Stimulated activated CD4-positive, alpha-beta T cell treated with anti-CD3 and anti-CD28 coated beads, TNF-alpha, amount 100 ng/mL, for 1 hour (primary cell): Measurements from ENCODE around the gene SPEM1.

Source experiments
- DNase-seq, 3 donors: peaks; one replicate each; pipeline ENCODE4 v3.0.0-alpha.2; 2020; ENCODE audit warnings: low read depth in 3 of 3, low spot score in 1 of 3

SPEM1 gene

GRCh38 chr17:7419819-7420610 is at the start of gene SPEM1:
SPEM1 (plus strand) TSS chr17:7420324; CDS start chr17:7420385, 61 bp downstream.
- no peak for DNase-seq

GRCh38 chr17:7370853-7371252 is 49.3 kb upstream of the SPEM1 start:
- DNase-seq = no peak

GRCh38 chr17:7374353-7374752 is 45.8 kb upstream of the SPEM1 start:
- DNase-seq = no peak

GRCh38 chr17:7379134-7379533 is 41.0 kb upstream of the SPEM1 start:
- DNase-seq = no peak

GRCh38 chr17:7380321-7380720 is 39.8 kb upstream of the SPEM1 start:
- no peak for DNase-seq

- no peak for DNase-seq
These were observed 39.1 kb upstream of the SPEM1 start, which contains the start of gene TNK1 for GRCh38 chr17:7380855-7381683. TNK1 (plus strand) TSS chr17:7381089; CDS start chr17:7382927, 1,838 bp downstream.

- no peak for DNase-seq
These were observed 37.2 kb upstream of the SPEM1 start for GRCh38 chr17:7382901-7383300.

GRCh38 chr17:7383371-7383741 is 36.8 kb upstream of the SPEM1 start:
- DNase-seq = no peak

GRCh38 chr17:7383742-7384488 is 36.2 kb upstream of the SPEM1 start:
- peak; percentile 32 to 65 (median 60) for DNase-seq

GRCh38 chr17:7384489-7385081 is 35.5 kb upstream of the SPEM1 start:
- DNase-seq = no peak

GRCh38 chr17:7388856-7389255 is 31.3 kb upstream of the SPEM1 start:
- no peak for DNase-seq

GRCh38 chr17:7389924-7390910 is 29.9 kb upstream of the SPEM1 start:
- DNase-seq = no peak

- no peak for DNase-seq
These were observed 28.8 kb upstream of the SPEM1 start for GRCh38 chr17:7391307-7391706.

- DNase-seq = no peak
These were observed 27.2 kb upstream of the SPEM1 start for GRCh38 chr17:7392696-7393612.

- DNase-seq = peak in 2 of 3 donors; percentile 31 to 38
These were observed 26.3 kb upstream of the SPEM1 start for GRCh38 chr17:7393613-7394451.

- DNase-seq = peak; percentile 44 to 83 (median 69)
These were observed 25.5 kb upstream of the SPEM1 start, which contains the start of gene PLSCR3 for GRCh38 chr17:7394452-7395191. PLSCR3 (minus strand) TSS chr17:7394525; CDS start chr17:7394110, 415 bp downstream.

- no peak for DNase-seq
These were observed 24.0 kb upstream of the SPEM1 start for GRCh38 chr17:7396147-7396546.
